ELR (cell line): Measurements from ENCODE around the gene ZNF771.

ENCODE experiments used
- DNase-seq: peaks from one replicate; pipeline ENCODE4 v3.0.0-alpha.2; 2015; ENCODE audit warnings: low read depth

Gene ZNF771

GRCh38 chr16:30407102-30407803 lies at the start of gene ZNF771:
ZNF771 (plus strand) TSS chr16:30407606; CDS start chr16:30408054, 448 bp downstream.
- peak; percentile 85 for DNase-seq

- no peak for DNase-seq
These were observed 49.5 kb upstream of the ZNF771 start for GRCh38 chr16:30357715-30358576.

- DNase-seq: no peak
These were observed 48.8 kb upstream of the ZNF771 start for GRCh38 chr16:30358577-30358936.

GRCh38 chr16:30358990-30359870 lies 48.2 kb upstream of the ZNF771 start:
- no peak for DNase-seq

GRCh38 chr16:30359871-30360170 lies 47.6 kb upstream of the ZNF771 start:
- DNase-seq: no peak

- DNase-seq: no peak
These were observed 46.2 kb upstream of the ZNF771 start for GRCh38 chr16:30361180-30361579.

GRCh38 chr16:30365200-30365599 lies 42.2 kb upstream of the ZNF771 start:
- DNase-seq: no peak

- no peak for DNase-seq
These were observed 40.9 kb upstream of the ZNF771 start for GRCh38 chr16:30366511-30366910.

GRCh38 chr16:30367349-30368009 lies 39.9 kb upstream of the ZNF771 start:
- no peak for DNase-seq

GRCh38 chr16:30368122-30368791 lies 39.1 kb upstream of the ZNF771 start:
- peak; percentile 84 for DNase-seq

GRCh38 chr16:30368792-30369090 lies 38.7 kb upstream of the ZNF771 start:
- no peak for DNase-seq

- peak; percentile 31 for DNase-seq
These were observed 38.1 kb upstream of the ZNF771 start for GRCh38 chr16:30369091-30369937.

GRCh38 chr16:30369938-30370455 lies 37.4 kb upstream of the ZNF771 start:
- no peak for DNase-seq

GRCh38 chr16:30370456-30371247 lies 36.8 kb upstream of the ZNF771 start, which contains the start of gene TBC1D10B:
TBC1D10B (minus strand) TSS chr16:30370494; CDS start chr16:30370183, 311 bp downstream.
- peak; percentile 100 for DNase-seq

GRCh38 chr16:30371248-30371816 lies 36.1 kb upstream of the ZNF771 start:
- DNase-seq: no peak

- no peak for DNase-seq
These were observed 35.2 kb upstream of the ZNF771 start for GRCh38 chr16:30372038-30372712.

GRCh38 chr16:30372725-30373124 lies 34.7 kb upstream of the ZNF771 start:
- no peak for DNase-seq

GRCh38 chr16:30374538-30374937 lies 32.9 kb upstream of the ZNF771 start, which contains the start of gene MYL11:
MYL11 (plus strand) TSS chr16:30374802; CDS start chr16:30374858, 56 bp downstream.
- no peak for DNase-seq
